ENCODE results near the gene SRSF3. TPM values are rescaled to one million over a fixed set of nuclear protein-coding genes. Genes with fewer than 3 reads are reported as not detected.
"Not testable (repeated sequence)": the region's sequence is repeated elsewhere in the genome, so short reads cannot be mapped to it uniquely, and the experiment has no call there.

The SRSF3 gene
- total RNA-seq, 2 donors from 2014 or later = 252 to 372 TPM

- Histone ChIP-seq H3K27ac (no peak overlapping the region), H3K9me3 (no peaks in the 10 kb centered on the region), H3K36me3 (no peaks in the 10 kb centered on the region), H3K27me3 (no peaks in the 10 kb centered on the region), H3K9ac (ENCODE audit: low read depth in 2 of 2, low read length in 2 of 2) (no peak overlapping the region), H3K4me3 (no peak overlapping the region), H3K4me1 (no peaks in the 10 kb centered on the region)
- TF ChIP-seq CTCF (IDR thresholded peaks at IDR 0.05) = no peak
- DNase-seq = no peak
- intact Hi-C loops (cut with DNase I) = no loop called here
These were observed 16.9 kb upstream of the SRSF3 start for GRCh38 chr6:36577301-36577700.

- no peak for DNase-seq
- no peak for TF ChIP-seq CTCF (IDR thresholded peaks at IDR 0.05)
- Histone ChIP-seq H3K9ac (ENCODE audit: low read depth in 2 of 2, low read length in 2 of 2) (no peak overlapping the region), H3K36me3 (no peaks in the 10 kb centered on the region), H3K27me3 (no peaks in the 10 kb centered on the region), H3K4me1 (no peaks in the 10 kb centered on the region), H3K4me3 (no peak overlapping the region), H3K27ac (no peak overlapping the region), H3K9me3 (no peaks in the 10 kb centered on the region)
- intact Hi-C loops (cut with DNase I) = no loop called here
These were observed 16.1 kb upstream of the SRSF3 start for GRCh38 chr6:36578030-36578429.

GRCh38 chr6:36578431-36578830 lies 15.7 kb upstream of the SRSF3 start:
- no peak for DNase-seq
- Histone ChIP-seq H3K27ac (no peak overlapping the region), H3K27me3 (no peaks in the 10 kb centered on the region), H3K4me3 (no peak overlapping the region), H3K9ac (ENCODE audit: low read depth in 2 of 2, low read length in 2 of 2) (no peak overlapping the region), H3K4me1 (no peaks in the 10 kb centered on the region), H3K36me3 (no peaks in the 10 kb centered on the region), H3K9me3 (no peaks in the 10 kb centered on the region)
- TF ChIP-seq CTCF (IDR thresholded peaks at IDR 0.05) = no peak
- intact Hi-C loops (cut with DNase I) = no loop called here

- no peaks in the 10 kb centered on the region for H3K4me1 ChIP-seq
- no peaks in the 10 kb centered on the region for H3K36me3 ChIP-seq
- TF ChIP-seq CTCF (IDR thresholded peaks at IDR 0.05) = no peak
- no peak for DNase-seq
- H3K9ac ChIP-seq (ENCODE audit: low read depth in 2 of 2, low read length in 2 of 2) = no peak overlapping the region
- intact Hi-C loops (cut with DNase I) = no loop called here
- no peaks in the 10 kb centered on the region for H3K27me3 ChIP-seq
- no peaks in the 10 kb centered on the region for H3K9me3 ChIP-seq
- H3K27ac ChIP-seq = peak overlapping the region; percentile 24
- H3K4me3 ChIP-seq = no peak overlapping the region
These were observed 14.0 kb upstream of the SRSF3 start for GRCh38 chr6:36580184-36580526.

- TF ChIP-seq CTCF (IDR thresholded peaks at IDR 0.05) = no peak
- no peaks in the 10 kb centered on the region for H3K4me1 ChIP-seq
- no peak overlapping the region for H3K9ac ChIP-seq (ENCODE audit: low read depth in 2 of 2, low read length in 2 of 2)
- H3K27me3 ChIP-seq = no peaks in the 10 kb centered on the region
- intact Hi-C loops (cut with DNase I) = no loop called here
- H3K27ac ChIP-seq = no peak overlapping the region
- no peaks in the 10 kb centered on the region for H3K9me3 ChIP-seq
- DNase-seq = no peak
- no peak overlapping the region for H3K4me3 ChIP-seq
- H3K36me3 ChIP-seq = no peaks in the 10 kb centered on the region
These were observed 12.4 kb upstream of the SRSF3 start for GRCh38 chr6:36581716-36582115.

- H3K4me1 ChIP-seq = no peaks in the 10 kb centered on the region
- no peak for TF ChIP-seq CTCF (IDR thresholded peaks at IDR 0.05)
These were observed 7.6 kb upstream of the SRSF3 start for GRCh38 chr6:36586606-36587005.

GRCh38 chr6:36589025-36589400 lies 5.1 kb upstream of the SRSF3 start:
- H3K4me1 ChIP-seq; DNase-seq; H3K27me3 ChIP-seq; H3K36me3 ChIP-seq; intact Hi-C loops (cut with DNase I); H3K9me3 ChIP-seq; H3K4me3 ChIP-seq; H3K9ac ChIP-seq (ENCODE audit: low read depth in 2 of 2, low read length in 2 of 2); H3K27ac ChIP-seq: not testable (repeated sequence)

More at GRCh38 chr6:36586606-36587005, 7.6 kb upstream of the SRSF3 start:
- H3K36me3 ChIP-seq = no peaks in the 10 kb centered on the region
- H3K27me3 ChIP-seq = no peaks in the 10 kb centered on the region
- H3K9ac ChIP-seq (ENCODE audit: low read depth in 2 of 2, low read length in 2 of 2) = no peak overlapping the region
- no peak overlapping the region for H3K27ac ChIP-seq
- H3K4me3 ChIP-seq = no peak overlapping the region
- intact Hi-C loops (cut with DNase I) = no loop called here
- DNase-seq = no peak
- no peaks in the 10 kb centered on the region for H3K9me3 ChIP-seq

All from colonic mucosa (tissue), 4 donors.